Stimulated activated CD8-positive, alpha-beta memory T cell treated with anti-CD3 and anti-CD28 coated beads, Interleukin-4, amount 100 ng/mL, for 24 hours (primary cell): ENCODE results near the gene RASA2.
"Not testable (repeated sequence)": the region's sequence is repeated elsewhere in the genome, so short reads cannot be mapped to it uniquely, and the experiment has no call there.

ENCODE experiments used
- DNase-seq: peaks from one replicate; pipeline ENCODE4 v3.0.0-alpha.2; 2020; ENCODE audit warnings: low read depth

The RASA2 gene

DNA sequence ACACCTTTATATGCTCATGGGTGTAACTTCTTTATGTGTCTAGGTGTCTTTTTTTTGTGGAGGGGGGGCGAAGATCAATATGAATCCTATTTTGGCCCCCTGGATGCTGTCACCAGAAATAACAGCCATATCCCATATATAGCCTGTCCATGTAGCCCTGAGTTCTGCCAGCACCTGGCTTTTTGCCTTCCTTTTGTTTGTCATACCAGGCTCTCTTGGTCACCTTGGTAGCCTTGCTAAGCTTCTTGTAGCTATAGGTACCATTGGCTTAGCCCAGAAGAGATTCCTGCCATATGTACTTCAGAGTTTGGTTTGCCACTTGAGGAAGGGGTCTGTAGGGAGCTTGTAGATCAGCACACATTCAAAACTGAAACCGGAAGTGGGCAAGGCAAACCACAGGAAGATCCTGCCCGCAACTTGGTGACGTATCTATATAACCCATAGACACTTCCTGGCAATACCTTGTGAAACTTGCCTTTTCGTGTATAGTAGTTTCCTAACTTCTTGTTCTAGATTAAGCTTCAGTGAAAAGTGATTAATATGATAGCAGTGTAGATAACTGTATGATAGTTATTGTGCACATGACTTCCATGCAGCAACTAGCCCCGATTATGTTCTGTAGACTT lies 11.9 kb downstream of the RASA2 start:
- peak; percentile 72 for DNase-seq

DNA sequence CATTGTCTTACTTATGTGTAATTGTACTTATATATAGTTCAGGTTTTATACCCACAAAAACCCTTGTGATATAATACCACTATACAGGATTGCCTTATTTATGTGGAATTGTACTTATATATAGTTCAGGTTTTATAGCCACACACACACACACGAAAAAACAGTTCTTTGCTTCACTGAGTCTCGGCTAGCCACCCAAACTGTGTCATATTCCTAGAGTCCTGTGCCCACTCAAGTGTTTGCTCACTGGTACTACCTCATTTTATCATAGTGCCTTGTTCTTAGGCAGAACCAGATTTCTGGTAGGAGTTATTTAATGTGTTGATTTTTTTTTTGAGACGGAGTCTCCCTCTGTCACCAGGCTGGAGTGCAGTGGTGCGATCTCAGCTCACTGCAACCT lies 12.5 kb downstream of the RASA2 start:
- no peak for DNase-seq

DNA sequence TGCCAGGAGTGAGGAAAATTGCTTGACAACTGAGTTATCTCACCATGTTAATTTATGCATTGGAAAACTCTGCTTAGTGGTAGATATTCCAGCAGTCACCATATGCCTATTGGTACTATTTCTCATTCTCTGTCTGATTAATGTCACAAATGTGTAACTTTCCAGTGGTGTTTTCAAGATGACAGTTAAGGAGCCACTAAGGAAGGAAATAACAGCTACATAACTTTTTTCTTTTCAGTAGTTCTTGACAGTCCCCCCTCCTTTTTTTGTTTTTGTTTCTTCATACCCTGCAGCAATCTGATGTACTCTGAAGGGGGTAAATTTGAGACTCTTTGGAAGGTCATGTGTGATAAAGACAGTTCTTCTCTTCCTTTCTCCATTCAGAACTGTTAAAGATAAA lies 13.1 kb downstream of the RASA2 start:
- DNase-seq = no peak

DNA sequence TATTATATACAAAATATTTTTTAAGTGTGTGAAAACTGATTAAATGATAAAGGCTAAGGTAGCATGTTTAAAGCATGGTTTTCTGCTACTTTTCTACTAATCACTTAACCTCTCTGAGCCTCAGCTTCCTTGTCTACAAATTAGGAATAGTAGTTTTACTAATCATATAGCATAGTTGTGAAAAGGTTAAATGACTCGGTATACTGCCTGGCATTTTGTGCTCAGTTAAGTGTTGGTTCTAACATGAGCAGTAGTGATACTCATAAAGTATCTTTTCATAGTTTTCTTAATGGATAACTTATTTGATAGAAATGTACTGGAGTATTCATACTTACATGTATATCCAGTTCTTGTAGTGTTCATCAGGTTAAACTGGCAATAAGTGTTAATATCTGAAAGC lies 13.6 kb downstream of the RASA2 start:
- no peak for DNase-seq

DNA sequence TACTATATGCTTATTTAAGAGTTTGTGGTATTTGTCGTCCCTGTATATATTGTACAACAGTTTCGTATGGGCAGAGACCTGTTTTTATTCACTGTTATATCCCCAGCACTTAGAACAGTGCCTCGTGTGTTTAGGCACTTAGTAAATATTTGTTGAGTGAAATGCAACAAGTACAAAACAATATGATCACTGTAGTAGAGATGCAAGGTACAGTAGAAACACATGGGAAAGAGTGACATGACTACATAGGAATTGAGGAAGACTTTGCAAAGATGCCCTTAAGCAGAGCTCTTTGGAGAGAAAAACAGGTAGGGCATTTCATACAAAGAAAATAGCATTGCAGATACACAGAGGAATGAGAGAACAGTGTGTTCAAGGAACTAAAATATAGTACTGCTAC lies 18.3 kb downstream of the RASA2 start:
- DNase-seq = no peak

DNA sequence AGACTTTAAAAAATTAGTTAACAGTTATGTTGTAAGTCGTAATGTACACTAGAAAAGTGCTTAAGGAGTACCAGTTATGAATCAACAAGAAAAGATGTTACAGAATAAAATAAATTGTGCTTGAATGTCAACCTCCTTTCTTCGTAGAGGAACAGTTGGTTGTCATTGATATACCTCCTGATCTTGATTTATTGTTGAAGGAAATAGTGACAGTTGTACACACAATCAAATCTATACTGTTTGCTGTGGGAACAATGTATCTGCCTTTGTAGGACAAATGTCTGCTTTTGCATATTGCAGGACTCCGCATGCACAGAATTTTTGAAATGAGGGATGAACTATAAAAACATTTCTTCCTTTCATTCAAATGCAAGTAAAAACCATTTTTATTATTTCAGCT lies 19.2 kb downstream of the RASA2 start:
- no peak for DNase-seq

DNA sequence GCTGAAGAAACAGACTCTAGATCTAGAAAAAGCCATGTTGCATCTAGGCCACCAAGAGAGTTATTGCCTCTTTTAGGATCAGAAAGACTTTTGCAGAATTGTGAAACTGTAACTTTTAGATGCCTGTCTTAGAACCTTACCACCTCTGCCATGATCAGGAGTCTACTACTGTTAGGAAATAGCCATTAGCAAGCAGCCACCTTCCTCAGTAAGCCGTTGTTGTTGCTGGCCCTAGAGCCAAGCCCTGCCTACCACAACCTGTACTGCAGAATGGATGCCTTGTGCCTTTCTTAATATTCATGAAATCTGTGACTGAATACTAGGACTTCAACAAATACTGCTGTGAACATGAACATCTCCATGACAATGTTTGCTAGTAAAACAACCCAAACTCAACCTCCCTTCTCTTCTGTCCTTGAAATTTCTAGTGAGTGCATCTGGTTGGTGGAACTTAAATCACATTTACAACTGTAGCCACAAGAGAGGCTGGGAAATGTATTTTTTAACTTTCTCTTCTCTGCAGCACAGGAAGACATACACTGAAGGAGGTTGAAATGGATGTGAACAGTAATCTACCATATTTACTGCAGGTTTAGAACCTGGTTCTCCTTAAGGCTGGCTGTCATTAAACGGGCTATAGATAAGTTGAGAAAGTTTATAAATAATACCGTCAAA lies 20.7 kb downstream of the RASA2 start:
- DNase-seq = no peak

DNA sequence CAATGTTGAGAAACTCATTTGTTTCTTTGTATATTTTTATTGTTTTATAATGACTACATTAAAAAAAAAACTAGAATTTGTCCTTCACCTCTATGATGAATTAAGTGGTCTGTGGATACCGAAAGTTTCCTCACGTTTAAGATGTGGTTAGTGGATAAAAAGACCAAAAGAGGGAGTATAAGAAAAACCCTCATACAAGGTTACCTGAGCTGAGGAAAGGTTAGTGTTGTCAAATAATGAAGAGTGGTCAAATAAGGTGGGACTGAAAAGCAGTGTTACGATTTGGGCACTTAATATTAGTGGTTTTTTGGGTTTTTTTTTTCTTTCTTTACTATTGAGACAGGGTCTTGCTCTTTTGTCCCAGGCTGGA lies 21.2 kb downstream of the RASA2 start:
- no peak for DNase-seq

DNA sequence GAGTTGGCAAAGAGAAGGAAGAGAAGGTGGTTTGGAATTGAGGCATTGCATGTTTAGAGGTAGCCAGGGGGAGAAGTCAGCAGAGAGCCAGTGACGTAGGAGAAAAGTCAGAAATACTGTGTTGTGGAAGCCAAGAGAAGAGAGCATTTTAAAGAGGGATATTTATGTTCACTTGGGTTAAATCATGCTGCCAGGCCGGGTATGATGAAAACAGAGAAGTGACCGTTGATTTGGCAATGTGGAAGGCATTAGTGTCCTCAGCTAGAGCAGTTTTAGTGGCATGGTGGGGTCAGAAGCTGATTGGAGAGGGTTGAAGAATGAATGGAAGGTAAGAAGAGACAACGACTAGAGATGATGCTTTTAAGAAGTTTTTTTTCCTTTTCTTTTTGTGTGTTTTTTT lies 24.5 kb downstream of the RASA2 start:
- no peak for DNase-seq

DNA sequence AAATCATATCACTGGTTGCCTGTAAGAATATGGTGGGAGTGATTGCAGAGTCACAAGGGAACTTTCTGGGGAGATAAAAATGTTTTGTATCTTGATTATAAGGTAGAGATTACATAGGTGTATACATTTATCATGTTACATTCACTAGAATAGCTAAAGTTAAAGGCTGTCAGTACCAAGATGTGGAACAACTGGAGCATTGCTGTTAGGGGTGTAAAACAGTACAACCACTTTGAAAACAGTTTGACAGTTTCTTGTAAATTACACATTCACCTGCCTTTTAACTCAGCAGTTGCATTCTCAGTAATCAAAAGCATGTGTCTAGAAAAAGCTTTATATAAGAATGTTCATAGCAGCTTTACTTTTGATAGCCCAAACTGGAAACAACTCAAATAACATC lies 27.6 kb downstream of the RASA2 start:
- no peak for DNase-seq

DNA sequence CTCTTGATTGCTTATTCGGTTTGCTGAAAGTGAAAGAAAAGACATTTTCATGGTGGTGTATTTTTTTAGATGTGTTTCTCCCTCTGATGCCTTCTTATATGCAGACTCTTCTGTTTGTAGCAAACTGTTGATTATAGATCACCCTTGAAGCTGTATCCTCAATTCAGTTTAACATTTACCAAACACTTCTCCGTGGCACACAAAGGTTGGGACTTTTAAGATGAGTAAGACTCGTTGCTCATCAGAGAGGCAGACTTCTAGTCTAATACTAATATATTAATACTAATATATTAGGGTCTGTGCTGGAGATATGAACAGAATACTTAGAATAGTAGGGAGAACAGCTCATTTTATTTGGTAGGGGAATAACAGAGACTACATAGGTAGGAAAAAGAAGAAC lies 32.8 kb downstream of the RASA2 start:
- DNase-seq = no peak

DNA sequence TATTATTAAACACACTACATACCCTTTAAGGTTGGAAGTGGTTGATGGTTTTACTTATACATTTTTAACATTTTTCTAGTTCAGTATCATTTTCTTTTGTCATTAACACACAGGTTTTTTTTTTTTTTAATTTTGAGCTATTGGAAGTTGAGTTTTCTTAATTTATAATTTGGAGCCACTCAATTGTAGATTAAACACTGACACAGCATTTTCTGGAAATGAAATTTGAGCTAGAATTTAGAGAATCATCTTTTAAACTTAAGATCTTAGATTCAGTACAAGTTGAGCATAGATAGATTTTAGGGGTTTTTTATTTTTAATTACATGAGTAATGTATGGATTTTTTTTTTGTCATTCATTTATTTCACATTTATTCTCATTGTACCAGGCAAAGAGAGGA lies 35.0 kb downstream of the RASA2 start:
- DNase-seq = no peak

DNA sequence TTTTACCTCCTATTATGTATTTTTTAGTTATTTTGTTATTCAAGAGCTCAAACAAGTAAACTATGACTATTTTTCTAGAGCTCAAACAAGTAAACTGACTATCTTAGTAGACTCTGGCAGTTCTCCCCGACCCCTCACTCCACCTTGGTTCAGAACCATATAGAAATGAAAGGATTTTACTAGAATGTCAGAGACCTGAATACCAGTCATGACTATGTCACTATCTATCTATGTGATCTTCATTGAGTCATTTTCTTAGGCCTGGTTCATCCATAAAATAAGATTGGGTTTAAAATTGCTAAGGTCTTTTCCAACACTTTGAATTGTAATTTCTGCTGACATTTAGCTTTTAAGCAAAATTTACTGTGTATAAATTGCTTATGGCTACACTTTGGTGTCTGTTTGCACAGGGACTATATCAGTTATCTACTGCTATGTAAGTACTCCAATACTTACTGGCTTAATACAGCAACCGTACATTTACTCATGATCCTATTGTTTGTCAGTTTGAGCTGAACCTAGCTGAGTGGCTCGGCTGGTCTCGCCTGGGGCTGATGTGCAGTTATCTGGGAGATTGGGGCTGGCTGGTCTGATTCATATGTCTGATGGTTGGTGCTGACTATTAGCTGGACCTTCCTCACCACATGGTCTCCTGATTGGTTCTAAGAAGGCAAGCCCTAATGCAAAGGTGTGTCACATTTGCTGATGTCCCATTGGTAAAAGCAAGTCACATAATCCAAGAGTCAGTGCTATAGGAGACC lies 37.0 kb downstream of the RASA2 start:
- DNase-seq = no peak

DNA sequence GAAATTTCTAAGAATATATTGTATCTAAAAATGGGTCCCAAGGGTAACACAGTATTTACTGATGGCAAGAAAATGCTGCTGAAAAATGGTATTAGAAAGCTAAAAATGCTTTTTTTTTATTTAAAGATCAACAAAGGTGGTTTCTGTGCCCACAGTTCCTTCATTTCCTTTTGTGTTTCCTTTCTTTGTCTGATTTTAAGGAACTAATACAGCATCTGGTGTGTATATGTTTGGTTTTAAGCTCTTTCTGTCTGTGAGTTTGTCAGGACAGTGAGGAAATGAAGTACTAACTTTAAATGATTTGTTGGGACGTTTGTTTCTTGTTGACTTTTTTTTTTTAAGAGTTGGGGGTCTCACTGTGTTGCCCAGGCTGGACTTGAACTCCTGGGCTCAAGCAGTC lies 38.2 kb downstream of the RASA2 start:
- no peak for DNase-seq

DNA sequence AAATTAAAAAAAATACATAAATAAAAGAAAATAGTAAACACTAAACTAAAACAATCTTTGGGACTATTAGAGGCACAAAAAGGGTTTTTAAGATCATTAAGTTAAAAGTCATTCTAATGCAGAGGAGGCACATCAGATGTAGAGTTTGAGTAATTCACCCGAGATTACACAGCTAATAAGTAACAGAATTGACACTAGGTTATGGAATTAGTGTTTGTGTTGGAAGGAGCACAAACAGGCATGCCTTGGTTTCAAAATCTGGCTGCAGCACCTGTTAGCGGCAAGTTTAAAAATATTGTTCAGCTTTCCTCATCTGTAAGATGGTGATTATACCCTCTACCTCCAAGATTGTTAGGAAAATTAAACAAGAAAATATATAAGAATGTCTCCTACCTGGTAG lies 39.0 kb downstream of the RASA2 start:
- no peak for DNase-seq

DNA sequence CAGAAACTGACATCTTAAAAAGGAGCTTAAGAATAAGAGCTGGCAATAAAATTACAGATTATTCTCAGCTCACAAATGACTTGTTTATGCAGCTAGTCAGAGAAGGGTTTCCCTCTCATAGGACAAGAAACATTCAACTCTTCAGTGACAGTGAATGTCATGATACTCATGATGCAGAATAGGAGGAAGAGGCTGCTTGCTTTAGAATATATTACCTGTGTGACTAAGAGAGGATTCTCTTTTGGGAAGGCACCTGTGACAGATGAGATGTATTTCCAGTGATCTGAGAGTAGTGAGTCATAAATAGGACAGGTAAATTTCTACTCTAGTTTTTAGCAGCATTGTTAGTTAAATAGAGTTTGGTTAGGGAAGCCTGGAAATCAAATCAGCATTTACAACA lies 39.9 kb downstream of the RASA2 start:
- DNase-seq = no peak

DNA sequence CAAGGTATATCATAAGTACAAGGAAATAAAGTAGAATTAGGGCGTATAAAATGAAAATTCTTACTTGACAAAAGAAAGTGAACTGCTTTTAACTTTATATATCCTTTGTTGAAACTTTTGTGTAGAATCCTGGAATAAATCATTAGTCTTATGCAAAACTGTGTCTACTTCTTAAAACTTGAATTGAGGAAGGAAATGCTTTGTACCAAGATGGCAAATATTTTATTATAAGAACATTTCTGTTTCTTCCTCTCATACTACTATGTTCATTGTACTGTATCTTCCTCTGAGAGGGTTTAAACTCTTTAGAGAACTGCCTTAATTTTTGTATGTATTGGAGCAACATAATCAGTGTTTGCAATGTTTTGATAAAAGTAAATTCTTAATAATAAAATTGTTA lies 42.0 kb downstream of the RASA2 start:
- no peak for DNase-seq

DNA sequence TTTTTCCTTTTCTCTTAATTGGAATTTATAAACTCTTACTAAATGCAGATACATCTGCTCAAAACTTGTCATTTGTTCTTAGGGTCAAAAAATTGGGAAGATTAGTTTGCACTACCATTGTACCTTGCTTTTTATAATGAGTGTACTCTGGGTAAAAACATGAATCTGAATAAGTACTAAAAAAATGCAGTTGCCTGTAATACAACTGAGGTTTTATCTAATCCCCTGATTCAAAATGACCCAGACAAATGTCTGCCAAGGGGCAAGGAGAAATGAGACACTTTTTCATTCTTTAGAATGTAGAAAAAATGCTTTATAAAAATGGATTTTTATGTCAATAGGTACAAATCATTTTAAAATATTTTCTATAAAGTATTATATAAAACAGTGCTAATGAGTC lies 42.4 kb downstream of the RASA2 start:
- DNase-seq = no peak

DNA sequence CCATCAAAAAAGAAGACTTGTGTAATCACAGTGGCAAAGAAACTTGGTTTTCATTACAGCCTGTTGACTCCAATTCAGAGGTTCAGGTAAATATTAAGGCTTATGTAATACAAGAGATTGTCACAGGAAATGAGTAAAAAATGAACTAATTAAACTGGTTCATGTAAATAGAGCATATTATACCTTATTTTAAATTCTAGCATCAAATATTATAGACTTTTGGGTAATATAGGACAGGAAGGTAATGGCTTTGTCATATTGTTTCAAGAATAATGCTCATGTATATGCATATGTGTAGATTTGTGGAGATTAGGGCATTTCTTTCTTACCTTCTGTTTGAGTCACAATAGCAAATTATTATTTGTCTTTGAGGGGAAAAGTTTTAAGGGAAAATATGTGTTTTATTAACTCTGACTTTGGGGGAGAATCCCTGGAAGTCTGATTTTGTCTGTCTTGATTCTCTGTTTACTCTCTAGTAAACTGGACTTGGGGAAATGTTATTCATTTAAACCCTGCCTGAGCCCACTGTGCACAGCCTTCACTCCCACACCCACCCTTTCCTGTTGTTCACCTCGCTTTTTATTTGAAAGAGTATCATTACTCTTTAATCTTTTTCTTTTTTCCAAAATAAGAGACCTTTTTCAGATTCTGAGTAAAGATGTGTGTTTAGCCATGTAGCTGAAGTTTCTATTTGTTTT lies 43.0 kb downstream of the RASA2 start:
- no peak for DNase-seq

DNA sequence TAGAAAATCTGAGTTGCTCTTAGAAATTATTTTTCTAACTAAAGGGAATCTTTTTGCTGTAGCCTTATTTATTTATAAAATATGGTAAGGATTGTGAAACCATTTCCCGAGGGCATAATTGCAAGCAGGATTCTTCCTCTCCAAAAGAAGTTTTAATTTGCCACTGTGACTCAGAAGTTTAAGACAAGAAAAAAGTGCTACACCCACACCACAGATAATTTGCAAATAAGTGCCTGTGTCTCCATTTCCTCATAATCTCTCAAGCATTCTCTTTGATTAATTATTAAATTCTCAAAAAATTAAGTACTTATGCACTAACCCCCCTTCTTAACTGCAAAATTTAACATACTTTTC lies 43.6 kb downstream of the RASA2 start:
- DNase-seq = no peak

DNA sequence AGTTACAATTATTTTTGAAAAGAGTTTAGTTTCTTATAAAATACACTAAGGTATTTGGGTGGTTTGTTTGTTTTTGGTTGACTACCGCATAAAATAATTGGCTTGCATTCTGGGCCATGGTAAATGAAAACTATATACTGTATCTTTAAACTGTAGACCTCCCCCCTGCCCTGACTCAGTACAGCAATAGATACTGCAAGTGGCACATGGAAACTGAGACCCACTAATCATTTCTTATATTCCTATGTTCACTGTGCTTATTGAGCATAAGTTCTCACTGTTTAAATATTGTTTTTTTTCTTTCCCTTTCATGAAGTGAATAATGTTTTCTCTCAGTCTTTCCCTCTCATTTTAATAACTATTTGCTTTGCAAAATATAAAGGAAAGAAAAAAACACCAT lies 45.8 kb downstream of the RASA2 start:
- no peak for DNase-seq

DNA sequence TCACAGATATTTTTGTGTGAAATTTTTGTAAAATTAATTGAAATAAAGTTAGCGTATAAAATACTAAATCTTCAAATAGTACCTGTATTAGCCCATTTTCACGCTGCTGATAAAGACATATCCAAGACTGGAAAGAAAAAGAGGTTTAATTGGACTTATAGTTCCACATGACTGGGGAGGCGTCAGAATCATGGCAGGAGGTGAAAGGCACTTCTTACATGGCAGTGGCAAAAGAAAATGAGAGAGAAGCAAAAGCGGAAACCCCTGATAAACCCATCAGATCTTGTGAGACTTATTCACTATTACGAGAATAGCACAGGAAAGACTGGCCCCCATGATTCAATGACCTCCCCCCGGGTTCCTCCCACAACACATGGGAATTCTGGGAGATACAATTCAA lies 49.2 kb downstream of the RASA2 start:
- DNase-seq = not testable (repeated sequence)

DNA sequence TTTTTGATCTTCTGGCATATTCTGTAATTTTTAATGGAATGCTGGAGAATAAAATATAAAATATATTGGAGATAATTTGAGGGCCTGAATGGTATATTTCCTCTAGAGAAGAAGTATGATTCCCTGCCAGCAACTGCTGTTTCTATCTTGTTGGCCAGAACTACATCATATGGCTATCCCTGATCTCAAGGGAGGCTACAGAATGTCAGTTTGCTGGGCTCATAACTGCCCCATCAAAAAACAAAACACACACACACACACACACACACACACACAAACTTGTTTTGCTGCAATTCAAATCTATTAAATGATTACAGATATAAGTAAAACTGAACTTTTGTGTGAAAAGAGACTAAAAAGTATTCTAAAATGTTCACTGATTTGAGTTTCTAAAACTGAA lies 51.0 kb downstream of the RASA2 start:
- no peak for DNase-seq
